ENCODE data around the gene SLC6A11.

- TF ChIP-seq CTCF (optimal IDR thresholded peaks at IDR 0.05 in 1 of 3, IDR thresholded peaks at IDR 0.05 in 1 of 3, conservative IDR thresholded peaks at IDR 0.05 in 1 of 3; ENCODE audit: extremely low read depth in 1 of 3, insufficient read depth in 2 of 3, low read length in 3 of 3) (no peak), EZH2 (IDR thresholded peaks at IDR 0.05; ENCODE audit: low read length) (no peak)
Observed at GRCh38 chr3:10928407-10928960, 112.5 kb downstream of the SLC6A11 start.
